Tibial artery (tissue), 4 donors: ENCODE measurements around the gene MEF2D.

Source experiments
- DNase-seq, 2 donors: peaks; one replicate each; pipeline ENCODE4 v3.0.0-alpha.2; 2019
- H3K27ac ChIP-seq, 2 donors: fragments of 200-600 bp; sonication (generic) in 1 of 2; 1 replicate in 1 of 2; 2 replicates in 1 of 2; pipeline ENCODE4 v1.5.1; 2018 to 2019; ENCODE audit warnings: mild to moderate bottlenecking in 1 of 2
- H3K27me3 ChIP-seq, 2 donors: fragments of 200-600 bp; sonication (generic) in 1 of 2; one replicate each; pipeline versions ENCODE4 v1.5.1 to v1.6.0; 2016 to 2019
- H3K36me3 ChIP-seq, 3 donors: fragments of 200-600 bp; sonication (generic) in 2 of 3; one replicate each; pipeline ENCODE4 v1.5.1; 2016 to 2019; ENCODE audit warnings: mild to moderate bottlenecking in 2 of 3
- H3K4me1 ChIP-seq, 4 donors: fragments of 200-600 bp; sonication (generic) in 2 of 4; 1 replicate in 3 of 4; 2 replicates in 1 of 4; pipeline ENCODE4 v1.5.1; 2016 to 2019
- H3K4me3 ChIP-seq, 2 donors: fragments of 200-600 bp; sonication (generic) in 1 of 2; 1 replicate in 1 of 2; 2 replicates in 1 of 2; pipeline ENCODE4 v1.5.1; 2018 to 2019; ENCODE audit warnings: mild to moderate bottlenecking in 2 of 2
- H3K9me3 ChIP-seq, 3 donors: fragments of 200-600 bp; sonication (generic) in 1 of 3; one replicate each; pipeline ENCODE4 v1.5.1; 2016 to 2019
- intact Hi-C: fragments of 100-400 bp; cut with DNase I; formaldehyde crosslinking; loops from one replicate; pipeline ENCODE4 v1.15.0; 2023; ENCODE audit warnings: low total_unique reads
- TF ChIP-seq, protein P1 (sequence below), 2 experiments: fragments of 200-600 bp in 1 of 2; fragments of 450-650 bp in 1 of 2; IDR thresholded peaks; one replicate each; pipeline ENCODE4 v1.5.1; 2017 to 2019; ENCODE audit warnings: antibody characterized with exemption in 2 of 2, mild to moderate bottlenecking in 1 of 2, moderate library complexity in 1 of 2

MEF2D gene

DNA sequence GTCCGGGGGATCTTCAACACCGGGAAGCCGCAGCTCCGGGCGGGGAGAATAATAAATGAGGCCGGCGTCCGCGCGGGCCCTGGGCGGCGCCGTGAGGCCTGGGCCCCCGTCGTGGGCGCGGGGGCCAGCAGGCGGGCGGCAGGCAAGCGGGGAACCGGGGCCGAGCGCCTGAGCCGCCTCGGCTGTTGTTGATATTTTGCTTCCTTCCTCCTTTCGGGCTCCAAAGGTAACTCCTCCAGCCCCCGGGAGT is at the start of gene MEF2D:
MEF2D (minus strand) TSS at position 233 of the 250 bp plus-strand sequence. CDS start 17,483 bp downstream, outside the sequence.
- H3K9me3 ChIP-seq = no peaks in the 10 kb centered on the region
- no peaks in the 10 kb centered on the region for H3K27me3 ChIP-seq
- peak within 1 kb of the TSS; percentile 78 to 99 for H3K4me3 ChIP-seq
- intact Hi-C loops = loop anchor here (5.0 kb wide), 1 partner anchor 38 kb away; no protein-coding TSS in a partner anchor
- TF ChIP-seq, protein P1, sequence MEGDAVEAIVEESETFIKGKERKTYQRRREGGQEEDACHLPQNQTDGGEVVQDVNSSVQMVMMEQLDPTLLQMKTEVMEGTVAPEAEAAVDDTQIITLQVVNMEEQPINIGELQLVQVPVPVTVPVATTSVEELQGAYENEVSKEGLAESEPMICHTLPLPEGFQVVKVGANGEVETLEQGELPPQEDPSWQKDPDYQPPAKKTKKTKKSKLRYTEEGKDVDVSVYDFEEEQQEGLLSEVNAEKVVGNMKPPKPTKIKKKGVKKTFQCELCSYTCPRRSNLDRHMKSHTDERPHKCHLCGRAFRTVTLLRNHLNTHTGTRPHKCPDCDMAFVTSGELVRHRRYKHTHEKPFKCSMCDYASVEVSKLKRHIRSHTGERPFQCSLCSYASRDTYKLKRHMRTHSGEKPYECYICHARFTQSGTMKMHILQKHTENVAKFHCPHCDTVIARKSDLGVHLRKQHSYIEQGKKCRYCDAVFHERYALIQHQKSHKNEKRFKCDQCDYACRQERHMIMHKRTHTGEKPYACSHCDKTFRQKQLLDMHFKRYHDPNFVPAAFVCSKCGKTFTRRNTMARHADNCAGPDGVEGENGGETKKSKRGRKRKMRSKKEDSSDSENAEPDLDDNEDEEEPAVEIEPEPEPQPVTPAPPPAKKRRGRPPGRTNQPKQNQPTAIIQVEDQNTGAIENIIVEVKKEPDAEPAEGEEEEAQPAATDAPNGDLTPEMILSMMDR (IDR thresholded peaks at IDR 0.05) = no peak
- no peak for DNase-seq
- H3K36me3 ChIP-seq = peaks cover 0 to 4% (median 0%) of the 10 kb centered on the region in 3 donors
- peak within 1 kb of the TSS; percentile 94 to 100 for H3K27ac ChIP-seq
- peaks cover 0 to 74% (median 62%) of the 10 kb centered on the region in 4 donors for H3K4me1 ChIP-seq

DNA sequence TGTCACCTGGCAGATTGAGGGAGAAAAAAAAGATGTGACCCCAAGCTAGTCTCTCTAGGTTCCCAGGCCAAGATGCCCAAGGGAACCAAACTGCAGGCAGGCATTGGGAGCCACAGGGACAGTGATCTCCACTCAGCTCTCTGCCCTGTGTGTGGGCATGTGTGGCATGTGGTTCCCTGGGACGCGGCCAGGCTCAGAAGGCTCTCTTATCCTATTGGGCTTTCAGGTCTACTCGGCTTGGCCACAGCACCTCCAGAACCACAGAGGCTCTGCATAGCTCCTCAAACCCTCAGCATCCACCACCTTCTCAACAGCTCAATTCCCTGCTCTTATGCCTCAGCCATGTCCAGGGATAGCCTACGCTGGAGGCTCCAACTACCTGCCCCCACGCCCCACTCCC is 49.8 kb upstream of the MEF2D start:
- H3K4me3 ChIP-seq = no peak overlapping the region
- no peaks in the 10 kb centered on the region for H3K27me3 ChIP-seq
- no peaks in the 10 kb centered on the region for H3K4me1 ChIP-seq
- DNase-seq = no peak
- no peak overlapping the region for H3K27ac ChIP-seq
- TF ChIP-seq, protein P1 (IDR thresholded peaks at IDR 0.05) = no peak
- intact Hi-C loops = no loop called here
- no peaks in the 10 kb centered on the region for H3K9me3 ChIP-seq
- no peaks in the 10 kb centered on the region for H3K36me3 ChIP-seq

DNA sequence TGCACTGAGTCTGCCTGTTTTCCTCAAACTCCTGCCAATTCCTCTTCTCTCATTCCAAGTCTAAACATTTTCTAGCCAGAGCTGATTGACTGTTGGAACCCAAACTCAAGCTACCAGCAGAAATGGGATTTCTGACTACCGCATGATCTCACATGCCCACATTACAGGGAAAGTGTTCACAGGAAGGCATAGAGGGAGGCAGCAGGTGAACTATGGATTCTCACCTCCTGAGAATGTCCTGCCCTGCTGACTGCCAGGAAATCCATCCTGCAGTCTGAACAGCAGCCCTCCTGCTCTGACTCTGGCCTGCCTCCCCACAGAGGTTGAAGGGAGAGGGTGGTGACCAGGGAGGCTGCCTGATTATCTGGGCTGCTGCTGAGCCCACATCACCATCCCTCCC is 49.3 kb upstream of the MEF2D start:
- Histone ChIP-seq H3K9me3 (no peaks in the 10 kb centered on the region), H3K4me3 (no peak overlapping the region), H3K27ac (no peak overlapping the region), H3K36me3 (no peaks in the 10 kb centered on the region), H3K27me3 (no peaks in the 10 kb centered on the region), H3K4me1 (no peaks in the 10 kb centered on the region)
- no peak for DNase-seq
- intact Hi-C loops = no loop called here
- TF ChIP-seq, protein P1 (IDR thresholded peaks at IDR 0.05) = no peak

- Histone ChIP-seq H3K27ac (no peak overlapping the region), H3K27me3 (no peaks in the 10 kb centered on the region), H3K9me3 (no peaks in the 10 kb centered on the region), H3K4me1 (no peaks in the 10 kb centered on the region), H3K4me3 (no peak overlapping the region), H3K36me3 (no peaks in the 10 kb centered on the region)
- DNase-seq = no peak
- intact Hi-C loops = no loop called here
- TF ChIP-seq, protein P1 (IDR thresholded peaks at IDR 0.05) = no peak
Observed at GRCh38 chr1:156549390-156549789, 48.8 kb upstream of the MEF2D start.

- intact Hi-C loops = no loop called here
- TF ChIP-seq, protein P1 (IDR thresholded peaks at IDR 0.05) = no peak
Observed at GRCh38 chr1:156547982-156548381, 47.4 kb upstream of the MEF2D start.

DNA sequence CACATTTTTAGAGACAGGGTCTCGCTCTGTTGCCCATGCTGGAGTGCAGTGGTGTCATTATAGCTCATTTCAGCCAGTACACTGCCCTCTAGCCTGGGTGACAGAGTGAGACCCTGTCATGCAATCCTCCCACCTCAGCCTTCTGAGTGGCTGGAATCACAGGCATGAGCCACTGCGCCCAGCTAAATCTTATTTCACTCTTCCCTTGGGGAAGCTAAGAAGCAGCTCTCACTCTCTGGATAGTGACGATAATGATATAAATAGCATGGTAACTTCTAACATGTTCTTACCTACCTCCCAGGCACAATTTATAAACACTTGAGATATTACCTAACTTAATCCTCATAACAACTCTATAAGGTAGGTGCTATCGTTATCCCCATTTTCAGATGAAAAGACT is 46.9 kb upstream of the MEF2D start:
- no peaks in the 10 kb centered on the region for H3K36me3 ChIP-seq
- H3K4me1 ChIP-seq = no peaks in the 10 kb centered on the region
- no peaks in the 10 kb centered on the region for H3K9me3 ChIP-seq
- H3K27ac ChIP-seq = no peak overlapping the region
- no peak for DNase-seq
- intact Hi-C loops = no loop called here
- TF ChIP-seq, protein P1 (IDR thresholded peaks at IDR 0.05) = no peak
- H3K4me3 ChIP-seq = no peak overlapping the region
- H3K27me3 ChIP-seq = no peaks in the 10 kb centered on the region

More at GRCh38 chr1:156547982-156548381, 47.4 kb upstream of the MEF2D start:
- Histone ChIP-seq H3K36me3 (no peaks in the 10 kb centered on the region), H3K4me1 (no peaks in the 10 kb centered on the region), H3K27me3 (no peaks in the 10 kb centered on the region), H3K4me3 (no peak overlapping the region), H3K27ac (no peak overlapping the region), H3K9me3 (no peaks in the 10 kb centered on the region)
- no peak for DNase-seq
